ENCODE results near the gene PGA3. TPM values are rescaled to one million over a fixed set of nuclear protein-coding genes. Genes with fewer than 3 reads are reported as not detected.
"Not testable (repeated sequence)": the region's sequence is repeated elsewhere in the genome, so short reads cannot be mapped to it uniquely, and the experiment has no call there.

The PGA3 gene
- total and polyA plus RNA-seq, 4 experiments from 2014 or later = not detected

GRCh38 chr11:61176446-61176845 is 26.9 kb upstream of the PGA3 start:
- Mint-ChIP-seq H3K36me3 (no peaks in the 10 kb centered on the region), H3K4me3 (no peak overlapping the region), H3K4me1 (peaks cover 10 to 13% (median 12%) of the 10 kb centered on the region in 4 donors), H3K9me3 (peaks cover 0 to 2% (median 0%) of the 10 kb centered on the region in 8 donors), H3K27ac (no peak overlapping the region), H3K27me3 (peaks cover 0 to 1% of the 10 kb centered on the region in 2 donors)
- Histone ChIP-seq H3K27me3 (ENCODE audit: insufficient read depth, low read length) (no peaks in the 10 kb centered on the region), H3K27ac (ENCODE audit: low read depth, low read length) (no peak overlapping the region), H3K4me1 (ENCODE audit: insufficient read depth, low read length) (peaks cover 14% of the 10 kb centered on the region), H3K4me3 (ENCODE audit: low read length in 2 of 2) (no peak overlapping the region), H3K36me3 (ENCODE audit: insufficient read depth, low read length) (no peaks in the 10 kb centered on the region), H3K9me3 (ENCODE audit: control insufficient read depth in 1 of 2, low read length in 2 of 2) (no peaks in the 10 kb centered on the region)
- ChIA-PET POLR2A (ENCODE audit: partially characterized antibody) (no interaction called here), CTCF (ENCODE audit: partially characterized antibody) (interaction anchor here (3.7 kb wide), 1 partner anchor 11 kb away, joined by 19 read pairs; no protein-coding TSS in a partner anchor)
- intact Hi-C loops (cut with micrococcal nuclease) = no loop called here
- DNase-seq = no peak

- POLR2A ChIA-PET (ENCODE audit: partially characterized antibody); H3K4me1 Mint-ChIP-seq; H3K4me3 Mint-ChIP-seq; H3K27me3 Mint-ChIP-seq; intact Hi-C loops (cut with micrococcal nuclease); H3K27ac ChIP-seq (ENCODE audit: low read depth, low read length); H3K9me3 ChIP-seq (ENCODE audit: control insufficient read depth in 1 of 2, low read length in 2 of 2); H3K27me3 ChIP-seq (ENCODE audit: insufficient read depth, low read length); H3K9me3 Mint-ChIP-seq; DNase-seq; H3K4me3 ChIP-seq (ENCODE audit: low read length in 2 of 2); H3K36me3 ChIP-seq (ENCODE audit: insufficient read depth, low read length); H3K4me1 ChIP-seq (ENCODE audit: insufficient read depth, low read length); H3K27ac Mint-ChIP-seq; H3K36me3 Mint-ChIP-seq: not testable (repeated sequence)
- CTCF ChIA-PET (ENCODE audit: partially characterized antibody) = interaction anchor here (0.6 to 3.7 kb wide), 2 partner anchors 7 to 1306 kb away, joined by 3 to 19 read pairs; no protein-coding TSS in a partner anchor
These were observed 23.1 kb upstream of the PGA3 start for GRCh38 chr11:61180205-61180604.

- Histone ChIP-seq H3K27me3 (ENCODE audit: insufficient read depth, low read length) (no peaks in the 10 kb centered on the region), H3K4me3 (ENCODE audit: low read length in 2 of 2) (no peak overlapping the region), H3K9me3 (ENCODE audit: control insufficient read depth in 1 of 2, low read length in 2 of 2) (no peaks in the 10 kb centered on the region), H3K36me3 (ENCODE audit: insufficient read depth, low read length) (no peaks in the 10 kb centered on the region), H3K4me1 (ENCODE audit: insufficient read depth, low read length) (no peaks in the 10 kb centered on the region), H3K27ac (ENCODE audit: low read depth, low read length) (no peak overlapping the region)
- Mint-ChIP-seq H3K27me3 (no peaks in the 10 kb centered on the region), H3K4me1 (no peaks in the 10 kb centered on the region), H3K36me3 (no peaks in the 10 kb centered on the region), H3K27ac (no peak overlapping the region), H3K9me3 (no peaks in the 10 kb centered on the region), H3K4me3 (no peak overlapping the region)
- CTCF ChIA-PET (ENCODE audit: partially characterized antibody) = interaction anchor here (11.3 kb wide), 1 partner anchor 351 kb away, joined by 173 read pairs; no protein-coding TSS in a partner anchor
- POLR2A ChIA-PET (ENCODE audit: partially characterized antibody) = no interaction called here
- intact Hi-C loops (cut with micrococcal nuclease) = no loop called here
- no peak for DNase-seq
These were observed 21.8 kb upstream of the PGA3 start for GRCh38 chr11:61181489-61181888.

GRCh38 chr11:61183645-61184044 is 19.7 kb upstream of the PGA3 start:
- Mint-ChIP-seq H3K9me3 (no peaks in the 10 kb centered on the region), H3K27me3 (peaks cover 0 to 2% of the 10 kb centered on the region in 2 donors), H3K27ac (no peak overlapping the region), H3K36me3 (no peaks in the 10 kb centered on the region), H3K4me1 (peaks cover 0 to 3% (median 0%) of the 10 kb centered on the region in 4 donors), H3K4me3 (no peak overlapping the region)
- intact Hi-C loops (cut with micrococcal nuclease) = no loop called here
- no peak for DNase-seq
- no peaks in the 10 kb centered on the region for H3K36me3 ChIP-seq (ENCODE audit: insufficient read depth, low read length)
- H3K9me3 ChIP-seq (ENCODE audit: control insufficient read depth in 1 of 2, low read length in 2 of 2) = no peaks in the 10 kb centered on the region
- H3K4me3 ChIP-seq (ENCODE audit: low read length in 2 of 2) = no peak overlapping the region
- H3K27me3 ChIP-seq (ENCODE audit: insufficient read depth, low read length) = no peaks in the 10 kb centered on the region
- no peaks in the 10 kb centered on the region for H3K4me1 ChIP-seq (ENCODE audit: insufficient read depth, low read length)
- ChIA-PET POLR2A (ENCODE audit: partially characterized antibody) (no interaction called here), CTCF (ENCODE audit: partially characterized antibody) (interaction anchor here (1.4 to 11.3 kb wide), 2 partner anchors 9 to 353 kb away, joined by 3 to 173 read pairs; no protein-coding TSS in a partner anchor)
- H3K27ac ChIP-seq (ENCODE audit: low read depth, low read length) = no peak overlapping the region

GRCh38 chr11:61186504-61186903 is 16.8 kb upstream of the PGA3 start:
- Mint-ChIP-seq H3K27me3 (peaks cover 2 to 5% of the 10 kb centered on the region in 2 donors), H3K4me1 (peaks cover 0 to 3% (median 0%) of the 10 kb centered on the region in 4 donors), H3K27ac (no peak overlapping the region), H3K36me3 (no peaks in the 10 kb centered on the region), H3K9me3 (no peaks in the 10 kb centered on the region), H3K4me3 (no peak overlapping the region)
- Histone ChIP-seq H3K27me3 (ENCODE audit: insufficient read depth, low read length) (no peaks in the 10 kb centered on the region), H3K4me3 (ENCODE audit: low read length in 2 of 2) (no peak overlapping the region), H3K27ac (ENCODE audit: low read depth, low read length) (no peak overlapping the region), H3K36me3 (ENCODE audit: insufficient read depth, low read length) (no peaks in the 10 kb centered on the region), H3K9me3 (ENCODE audit: control insufficient read depth in 1 of 2, low read length in 2 of 2) (no peaks in the 10 kb centered on the region), H3K4me1 (ENCODE audit: insufficient read depth, low read length) (no peaks in the 10 kb centered on the region)
- DNase-seq = no peak
- intact Hi-C loops (cut with micrococcal nuclease) = loop anchor here (2.0 kb wide), 1 partner anchor 104 kb away; no protein-coding TSS in a partner anchor
- CTCF ChIA-PET (ENCODE audit: partially characterized antibody) = interaction anchor here (1.1 to 11.3 kb wide), 21 partner anchors 8 to 408 kb away, joined by 3 to 173 read pairs (median 5); no protein-coding TSS in a partner anchor
- POLR2A ChIA-PET (ENCODE audit: partially characterized antibody) = interaction anchor here (0.8 kb wide), 1 partner anchor 57 kb away, joined by 3 read pairs; no protein-coding TSS in a partner anchor

GRCh38 chr11:61187505-61188130 is 15.7 kb upstream of the PGA3 start:
- ChIA-PET POLR2A (ENCODE audit: partially characterized antibody) (interaction anchor here (0.8 kb wide), 2 partner anchors 58 to 216 kb away, joined by 3 read pairs; partner anchors contain the start of gene CD6), CTCF (ENCODE audit: partially characterized antibody) (interaction anchor here (0.7 to 11.3 kb wide), 38 partner anchors 8 to 412 kb away, joined by 3 to 173 read pairs (median 4); no protein-coding TSS in a partner anchor)
- Mint-ChIP-seq H3K9me3 (no peaks in the 10 kb centered on the region), H3K27ac (no peak overlapping the region), H3K27me3 (peaks cover 3 to 9% of the 10 kb centered on the region in 2 donors), H3K4me1 (peaks cover 0 to 3% (median 0%) of the 10 kb centered on the region in 4 donors), H3K4me3 (no peak overlapping the region), H3K36me3 (no peaks in the 10 kb centered on the region)
- Histone ChIP-seq H3K9me3 (ENCODE audit: control insufficient read depth in 1 of 2, low read length in 2 of 2) (no peaks in the 10 kb centered on the region), H3K27ac (ENCODE audit: low read depth, low read length) (no peak overlapping the region), H3K36me3 (ENCODE audit: insufficient read depth, low read length) (no peaks in the 10 kb centered on the region), H3K4me1 (ENCODE audit: insufficient read depth, low read length) (no peaks in the 10 kb centered on the region), H3K27me3 (ENCODE audit: insufficient read depth, low read length) (no peaks in the 10 kb centered on the region), H3K4me3 (ENCODE audit: low read length in 2 of 2) (no peak overlapping the region)
- peak; percentile 66 to 73 (median 71) for DNase-seq
- intact Hi-C loops (cut with micrococcal nuclease) = loop anchor here (1.0 to 2.0 kb wide), 5 partner anchors 58 to 356 kb away; no protein-coding TSS in a partner anchor

- no peaks in the 10 kb centered on the region for H3K27me3 ChIP-seq (ENCODE audit: insufficient read depth, low read length)
- no peaks in the 10 kb centered on the region for H3K36me3 Mint-ChIP-seq
- H3K27me3 Mint-ChIP-seq = peaks cover 5 to 11% of the 10 kb centered on the region in 2 donors
- no peaks in the 10 kb centered on the region for H3K9me3 Mint-ChIP-seq
- intact Hi-C loops (cut with micrococcal nuclease) = no loop called here
- POLR2A ChIA-PET (ENCODE audit: partially characterized antibody) = no interaction called here
- no peak overlapping the region for H3K27ac ChIP-seq (ENCODE audit: low read depth, low read length)
- H3K4me1 ChIP-seq (ENCODE audit: insufficient read depth, low read length) = no peaks in the 10 kb centered on the region
- CTCF ChIA-PET (ENCODE audit: partially characterized antibody) = interaction anchor here (11.3 kb wide), 1 partner anchor 360 kb away, joined by 173 read pairs; no protein-coding TSS in a partner anchor
- H3K27ac Mint-ChIP-seq = no peak overlapping the region
- H3K9me3 ChIP-seq (ENCODE audit: control insufficient read depth in 1 of 2, low read length in 2 of 2) = no peaks in the 10 kb centered on the region
- H3K4me1 Mint-ChIP-seq = peaks cover 0 to 3% (median 0%) of the 10 kb centered on the region in 4 donors
- no peak overlapping the region for H3K4me3 ChIP-seq (ENCODE audit: low read length in 2 of 2)
- no peak overlapping the region for H3K4me3 Mint-ChIP-seq
- no peak for DNase-seq
- H3K36me3 ChIP-seq (ENCODE audit: insufficient read depth, low read length) = no peaks in the 10 kb centered on the region
These were observed 13.4 kb upstream of the PGA3 start for GRCh38 chr11:61189933-61190332.
